GM23248 (cell line): Measurements from ENCODE around the gene LSM14B.

ENCODE experiments used
- EZH2 ChIP-seq: fragments of 200-600 bp; sonication (generic); IDR thresholded peaks from 2 replicates; pipeline ENCODE4 v1.6.1; 2018; ENCODE audit warnings: antibody characterized with exemption, mild to moderate bottlenecking; ENCODE audit not compliant: insufficient read depth, poor library complexity, severe bottlenecking
- EZH2phosphoT487 ChIP-seq: fragments of 200-600 bp; sonication (generic); IDR thresholded peaks from 2 replicates; pipeline ENCODE4 v1.6.1; 2018; ENCODE audit warnings: antibody characterized with exemption, moderate library complexity, mild to moderate bottlenecking, low read depth; ENCODE audit not compliant: insufficient read depth

DNA sequence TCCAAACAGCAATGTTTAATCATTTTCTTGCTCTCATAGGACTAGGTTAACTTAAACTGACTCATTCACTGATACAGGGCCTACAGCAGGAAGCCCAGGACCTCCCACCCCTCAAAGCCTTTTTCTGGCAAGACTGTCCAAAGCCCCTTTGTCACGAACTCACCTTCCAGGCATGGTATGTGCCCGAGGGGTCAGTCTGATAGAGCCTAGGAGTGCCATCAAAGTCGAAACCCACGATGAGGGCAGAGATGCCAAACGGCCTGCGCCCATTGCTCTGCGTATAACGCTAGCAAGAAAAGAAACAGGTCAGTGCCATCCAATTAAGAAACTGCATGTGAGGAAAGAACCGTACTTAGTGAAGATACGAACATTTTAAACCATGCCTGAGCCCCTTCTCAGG is 16.6 kb downstream of the LSM14B start:
- TF ChIP-seq EZH2 (no peak), EZH2phosphoT487 (no peak)
